Spleen (tissue), 7 donors: ENCODE measurements around the gene TMEM109.

Source experiments
- CTCF ChIP-seq, 11 experiments: fragments of 200-600 bp in 7 of 11; fragments of 450-650 bp in 4 of 11; sonication (generic) in 4 of 11; IDR thresholded peaks in 8 of 11; conservative IDR thresholded peaks in 3 of 11; 1 replicate in 7 of 11; 2 replicates in 4 of 11; pipeline versions ENCODE4 v1.4.0 to v1.8.0; 2016 to 2021; ENCODE audit warnings: antibody characterized with exemption in 11 of 11, inconsistent platforms in 4 of 11, mild to moderate bottlenecking in 1 of 11
- POLR2A ChIP-seq, 3 donors: fragments of 450-650 bp; IDR thresholded peaks; one replicate each; pipeline ENCODE4 v1.5.1; 2017; ENCODE audit warnings: antibody characterized with exemption in 3 of 3, mild to moderate bottlenecking in 1 of 3
- POLR2AphosphoS5 ChIP-seq, 3 donors: sonication (generic); formaldehyde crosslinking; IDR thresholded peaks; one replicate each; pipeline ENCODE4 v1.5.1; 2017; ENCODE audit warnings: antibody characterized with exemption in 3 of 3
- donor health status: DM: no; HTN: no; CAD: no; lungs with moderate emphysema.
- donor health status: DM: no; HTN: no; CAD: no.
- donor health status: DM: no; HTN: no; CAD: no.

- TF ChIP-seq CTCF (IDR thresholded peaks at IDR 0.05 in 8 of 11, conservative IDR thresholded peaks at IDR 0.05 in 3 of 11) (no peak), POLR2A (IDR thresholded peaks at IDR 0.05) (no peak), POLR2AphosphoS5 (IDR thresholded peaks at IDR 0.05) (no peak)
Measured at GRCh38 chr11:60922906-60923305, 8.9 kb downstream of the TMEM109 start.
